GM19193 (cell line): Measurements from ENCODE around the gene GRIK2.

Experiments used
- POLR2A ChIP-seq: IDR thresholded peaks from 4 replicates; pipeline ENCODE4 v1.6.1; 2011; ENCODE audit not compliant: insufficient read depth, insufficient read length; ENCODE audit errors: extremely low read depth

Gene GRIK2

DNA sequence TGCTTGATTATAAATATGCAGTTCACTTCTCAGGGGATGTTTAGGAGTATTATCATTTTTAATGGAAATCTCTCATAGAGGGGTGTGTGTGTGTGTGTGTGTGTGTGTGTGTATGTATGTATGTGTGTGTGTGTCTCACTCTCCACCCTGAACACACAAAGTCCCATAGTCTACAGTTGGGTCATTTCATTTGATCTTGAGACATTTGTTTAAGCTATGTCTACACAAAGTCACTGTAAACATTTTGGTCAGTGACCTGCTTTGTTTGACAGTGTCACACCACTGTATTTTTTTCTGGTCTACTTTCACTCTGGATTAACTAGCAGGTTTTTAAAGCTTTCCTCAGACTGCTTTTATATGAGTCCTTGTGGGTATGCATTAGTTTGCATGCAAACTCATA lies 215.2 kb downstream of the GRIK2 start:
- no peak for TF ChIP-seq POLR2A

DNA sequence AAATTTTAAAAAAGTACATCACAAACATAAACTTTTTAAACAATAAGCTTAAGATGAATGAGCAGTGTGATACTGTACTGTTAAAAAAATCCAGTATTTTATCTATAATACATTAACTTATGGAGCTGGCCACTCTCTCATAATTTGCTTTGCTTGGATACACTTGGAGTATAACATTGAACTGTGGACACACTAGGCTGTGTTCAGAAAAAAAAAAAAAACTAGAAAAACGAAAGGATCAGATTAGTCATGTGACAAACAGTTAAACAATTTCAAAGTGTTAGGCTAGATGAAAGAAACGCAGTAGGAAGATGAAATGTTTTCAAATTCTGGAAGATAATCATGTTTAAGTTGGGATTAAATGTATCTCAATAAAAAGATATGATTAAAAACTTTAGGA lies 220.0 kb downstream of the GRIK2 start:
- TF ChIP-seq POLR2A: no peak

DNA sequence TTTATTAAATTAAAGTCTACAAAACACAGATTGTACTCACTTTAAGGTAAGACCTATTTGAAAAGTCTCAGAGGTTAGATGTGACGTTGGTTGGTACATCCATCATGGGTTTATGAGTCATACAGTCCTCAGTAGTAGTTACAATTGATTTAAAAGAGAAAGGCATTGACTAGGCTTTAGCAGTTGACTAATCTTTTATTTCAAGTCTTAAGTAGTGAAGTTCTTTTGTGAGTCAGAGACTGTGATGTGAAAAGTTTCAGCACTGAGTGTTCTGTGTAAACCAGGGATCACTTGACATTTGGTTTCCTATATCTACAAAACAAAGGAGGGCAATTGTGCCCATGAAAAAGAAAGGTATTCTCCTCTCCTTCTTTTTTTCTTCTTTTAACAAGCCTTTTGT lies 221.3 kb downstream of the GRIK2 start:
- TF ChIP-seq POLR2A: no peak

DNA sequence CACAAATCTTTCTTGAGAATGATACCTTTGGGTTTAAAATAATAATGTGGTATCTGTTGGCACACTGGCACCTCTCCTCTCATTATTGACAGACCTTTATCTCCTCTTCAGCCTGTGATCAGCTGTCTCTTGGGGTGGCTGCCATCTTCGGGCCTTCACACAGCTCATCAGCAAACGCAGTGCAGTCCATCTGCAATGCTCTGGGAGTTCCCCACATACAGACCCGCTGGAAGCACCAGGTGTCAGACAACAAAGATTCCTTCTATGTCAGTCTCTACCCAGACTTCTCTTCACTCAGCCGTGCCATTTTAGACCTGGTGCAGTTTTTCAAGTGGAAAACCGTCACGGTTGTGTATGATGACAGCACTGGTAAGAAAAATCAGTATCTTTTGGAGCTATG lies 232.8 kb downstream of the GRIK2 start:
- TF ChIP-seq POLR2A: no peak

DNA sequence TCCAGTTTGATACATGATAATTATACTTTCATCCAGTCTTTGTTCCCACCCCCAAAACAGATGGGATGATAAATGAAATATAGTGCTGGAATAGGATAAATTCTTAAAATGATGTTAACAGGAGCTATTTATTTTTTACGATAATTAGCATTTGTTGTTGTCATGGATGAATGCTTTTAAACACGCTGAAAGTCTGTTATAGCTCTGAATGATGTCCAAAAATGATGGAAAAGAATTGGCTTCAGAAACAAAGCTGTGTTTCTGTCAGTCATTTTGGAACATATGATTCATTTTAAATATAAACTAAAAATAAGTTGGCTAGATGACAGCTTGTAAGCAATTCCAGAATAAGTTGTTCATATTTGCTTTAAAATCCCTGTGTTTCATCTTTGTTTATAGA lies 237.4 kb downstream of the GRIK2 start:
- TF ChIP-seq POLR2A: no peak

DNA sequence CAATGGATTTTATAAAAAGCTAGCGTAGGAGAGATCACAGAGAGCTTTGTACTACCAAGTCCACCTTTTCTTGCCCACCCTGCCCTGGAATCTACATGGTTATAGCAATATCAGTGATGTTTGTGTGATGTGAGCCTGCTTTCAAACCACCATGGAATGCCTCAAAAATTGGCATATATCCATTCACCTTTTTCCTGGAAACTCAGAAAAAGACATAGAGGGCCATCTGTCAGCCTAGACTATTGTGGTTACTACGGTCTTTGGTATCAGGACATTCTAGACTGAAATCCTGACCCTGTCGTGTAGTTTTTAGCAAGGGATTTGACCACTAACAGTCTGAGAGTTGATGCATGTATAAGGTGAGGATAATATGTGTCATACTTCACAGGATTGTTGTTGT lies 239.6 kb downstream of the GRIK2 start:
- TF ChIP-seq POLR2A: no peak

DNA sequence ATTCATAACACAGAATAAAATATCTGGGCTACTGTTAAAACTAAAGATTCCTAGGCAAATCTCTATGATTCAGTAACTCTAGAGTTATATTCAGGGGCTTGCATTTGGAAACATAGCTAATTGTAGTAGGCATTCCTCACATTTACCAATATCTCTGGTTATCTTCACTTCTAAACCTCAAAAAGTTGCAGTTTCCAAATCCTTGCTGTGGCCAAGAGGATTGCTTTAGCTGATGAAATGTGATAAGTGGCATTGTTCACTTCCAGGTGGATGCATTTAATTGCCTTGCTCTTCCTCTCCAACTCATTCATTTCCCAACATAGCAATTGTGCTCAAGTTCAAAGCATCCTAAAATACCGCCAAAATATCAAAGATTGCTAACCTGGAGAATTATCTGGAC lies 246.6 kb downstream of the GRIK2 start:
- no peak for TF ChIP-seq POLR2A

DNA sequence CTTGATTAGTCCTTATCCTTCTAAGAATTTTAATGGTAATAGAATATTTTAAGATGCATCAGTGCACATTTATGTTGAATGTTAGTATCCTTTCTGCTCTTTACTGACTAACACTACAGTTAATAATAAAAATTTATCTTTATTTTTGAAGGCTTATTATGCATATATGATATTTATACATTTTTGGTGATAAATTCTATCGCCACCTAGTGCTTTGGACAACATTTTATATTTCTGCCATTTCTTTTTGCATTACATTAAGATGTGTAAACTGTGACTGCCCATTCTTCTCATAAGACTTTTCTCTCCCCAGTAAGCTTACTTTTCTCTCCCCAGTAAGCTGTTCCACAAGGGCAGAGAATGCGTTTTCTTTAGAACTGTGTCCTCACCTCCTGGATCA lies 252.3 kb downstream of the GRIK2 start:
- no peak for TF ChIP-seq POLR2A

DNA sequence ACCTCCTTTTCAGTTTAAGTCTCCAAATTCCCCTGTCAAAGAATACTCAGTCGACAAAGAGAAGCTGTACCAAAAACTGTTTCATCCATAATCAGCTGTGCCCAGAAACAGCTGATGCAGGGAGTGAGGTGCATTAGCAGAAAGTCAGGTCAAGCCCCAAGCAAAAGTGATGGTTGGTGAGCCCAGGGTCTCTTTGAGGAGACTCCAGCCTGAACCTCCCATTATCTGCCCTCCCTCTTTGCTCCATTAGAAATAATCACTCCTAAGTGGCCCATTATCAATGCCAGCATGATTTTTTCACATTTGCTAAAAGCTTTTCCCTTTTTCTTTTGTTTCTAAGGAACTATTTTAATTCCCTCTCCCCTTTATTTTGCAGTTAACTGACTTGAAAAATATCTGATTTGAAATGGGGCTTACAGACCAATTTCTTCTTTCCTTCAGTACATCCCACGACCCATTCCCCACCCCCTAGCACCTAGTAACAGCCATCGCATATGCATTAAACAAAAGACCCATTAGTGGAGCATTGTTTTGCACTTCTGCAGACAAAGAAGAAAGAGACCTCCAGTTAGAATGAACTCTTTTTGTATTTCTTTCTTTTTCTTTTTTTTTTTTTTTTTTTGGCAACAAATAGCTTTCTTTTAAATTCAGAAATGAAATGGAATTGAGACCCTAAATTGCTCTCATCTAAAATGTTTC lies 257.0 kb downstream of the GRIK2 start:
- no peak for TF ChIP-seq POLR2A

DNA sequence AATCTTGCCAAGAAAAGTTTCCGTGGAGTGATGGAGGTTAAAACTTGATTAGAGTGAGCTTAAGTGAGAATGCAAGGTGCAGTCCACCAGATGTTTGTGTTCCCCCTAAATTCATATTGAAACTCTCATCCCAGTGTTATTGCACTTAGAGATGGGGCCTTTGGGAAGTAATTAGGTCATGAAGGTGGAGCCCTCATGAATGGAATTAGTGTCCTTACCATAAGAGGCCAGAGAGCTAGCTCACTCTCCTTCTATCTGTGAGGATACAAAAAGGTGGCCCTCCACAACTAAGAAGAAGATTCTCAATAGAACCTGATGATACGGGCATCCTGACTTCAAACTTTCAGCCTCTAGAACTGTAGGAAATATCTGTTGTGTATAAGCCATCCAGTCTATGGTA lies 258.6 kb downstream of the GRIK2 start:
- no peak for TF ChIP-seq POLR2A

DNA sequence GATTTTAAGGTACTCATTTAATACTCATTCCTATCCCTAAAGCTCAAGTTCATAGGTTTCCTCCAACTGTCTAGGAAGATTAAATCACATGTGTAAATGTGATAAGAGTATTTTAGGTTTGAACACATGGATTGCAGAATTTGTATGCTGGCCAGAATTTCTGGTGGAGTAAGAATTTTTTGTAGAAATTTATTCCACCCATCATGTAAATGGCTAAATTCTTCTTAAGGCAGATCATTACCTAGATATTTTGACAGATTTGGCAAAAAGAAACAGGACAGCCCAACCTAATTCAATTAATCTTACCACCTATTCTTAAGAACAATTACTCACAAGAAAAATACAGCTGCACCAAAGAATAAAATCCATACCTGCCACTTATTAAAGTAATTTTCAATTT lies 261.6 kb downstream of the GRIK2 start:
- no peak for TF ChIP-seq POLR2A

DNA sequence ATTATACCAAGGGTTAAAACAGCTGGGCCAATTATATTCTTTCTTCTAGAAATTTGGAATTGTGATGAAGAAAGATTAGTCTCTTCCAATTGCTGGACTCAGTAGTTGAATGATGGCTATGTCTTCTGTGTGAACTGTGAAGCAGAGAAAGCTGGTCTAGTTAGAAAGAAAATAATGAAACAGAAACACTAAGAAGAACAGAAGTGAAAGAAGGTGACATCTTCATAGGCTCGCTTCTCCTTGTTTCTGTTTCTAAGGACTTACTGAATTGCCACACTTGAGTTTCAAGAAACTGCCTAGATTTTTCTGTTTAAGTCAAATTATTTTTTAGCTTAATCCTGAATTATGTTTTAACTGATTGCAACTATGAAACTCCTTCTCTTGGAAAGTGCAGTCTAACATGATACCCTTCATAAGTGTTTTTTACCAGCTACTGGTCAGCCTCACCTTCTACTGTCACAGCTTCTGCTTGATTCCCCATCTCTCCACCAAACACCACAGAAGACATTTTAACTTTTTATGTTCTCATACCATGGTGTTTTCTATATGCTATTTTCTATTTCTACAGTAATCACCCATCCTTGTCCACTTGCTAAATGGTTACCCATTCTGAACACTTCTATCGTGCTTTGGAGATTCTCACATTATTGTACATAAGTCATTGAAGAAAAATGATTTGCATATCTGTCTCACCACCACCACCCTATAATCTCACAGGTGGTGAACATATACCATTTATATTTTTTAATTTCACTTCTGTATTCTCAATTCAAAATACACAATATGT lies 268.8 kb downstream of the GRIK2 start:
- no peak for TF ChIP-seq POLR2A

DNA sequence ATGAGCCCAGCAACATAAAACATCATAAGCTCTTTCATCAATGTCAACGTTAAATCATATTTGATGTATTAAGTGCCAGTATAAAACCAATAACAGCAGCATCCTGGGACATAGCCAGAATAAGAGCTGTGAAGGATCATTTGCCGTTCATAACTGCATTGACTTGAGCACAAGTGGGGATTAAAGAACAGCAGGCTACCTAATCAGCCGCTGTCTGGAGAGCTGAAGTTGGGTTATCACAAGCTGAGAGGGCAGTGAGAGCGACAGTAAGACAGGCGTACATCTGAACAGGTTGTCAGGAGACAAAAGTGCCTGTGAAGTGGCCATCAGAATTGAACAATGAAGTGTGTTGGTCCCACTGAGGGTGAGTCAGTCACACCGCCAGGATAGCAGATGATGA lies 269.6 kb downstream of the GRIK2 start:
- TF ChIP-seq POLR2A: no peak

DNA sequence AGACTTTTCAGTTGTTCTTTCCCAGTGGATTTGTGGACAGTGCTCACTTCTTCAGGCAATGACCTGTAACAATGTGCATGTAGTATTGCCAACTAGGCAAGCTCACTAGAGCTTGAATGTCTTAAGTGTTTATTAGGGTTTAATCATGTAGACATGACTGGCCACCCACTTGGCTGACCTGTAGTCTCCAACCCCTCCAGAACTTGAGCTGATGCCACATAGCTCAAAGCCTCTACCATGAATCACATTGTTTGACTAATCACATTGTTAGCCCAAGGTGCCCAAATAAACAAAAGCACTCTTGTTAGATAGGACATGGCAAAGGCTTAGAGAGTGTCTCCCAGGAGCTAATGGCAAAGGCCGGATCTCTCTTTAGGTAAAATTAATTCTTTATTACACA lies 272.7 kb downstream of the GRIK2 start:
- TF ChIP-seq POLR2A: no peak

DNA sequence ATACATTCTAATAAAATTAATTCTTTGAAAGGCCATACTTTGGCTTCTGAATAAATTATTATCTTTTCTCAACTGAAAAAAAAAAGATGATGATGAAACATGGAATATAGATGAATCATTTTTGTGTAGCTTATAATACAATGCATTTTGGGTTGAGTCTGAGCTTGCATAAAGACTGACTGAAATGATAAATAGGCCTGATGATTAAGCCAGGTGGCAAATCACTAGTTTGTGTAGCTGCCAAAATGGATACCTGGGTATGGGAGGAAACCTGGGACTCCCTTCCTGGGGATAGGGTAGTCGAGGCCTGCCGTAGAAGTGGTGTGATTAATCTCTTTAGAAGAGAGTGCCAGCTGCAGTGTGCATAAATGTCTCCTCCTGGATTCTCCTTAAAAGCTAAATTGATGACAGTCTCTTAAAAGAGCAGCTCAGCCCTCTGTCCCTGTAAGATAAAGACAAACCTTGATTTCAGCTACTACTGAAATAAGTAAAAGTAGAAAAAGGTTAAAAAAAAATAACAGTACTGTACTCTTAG lies 275.1 kb downstream of the GRIK2 start:
- no peak for TF ChIP-seq POLR2A

DNA sequence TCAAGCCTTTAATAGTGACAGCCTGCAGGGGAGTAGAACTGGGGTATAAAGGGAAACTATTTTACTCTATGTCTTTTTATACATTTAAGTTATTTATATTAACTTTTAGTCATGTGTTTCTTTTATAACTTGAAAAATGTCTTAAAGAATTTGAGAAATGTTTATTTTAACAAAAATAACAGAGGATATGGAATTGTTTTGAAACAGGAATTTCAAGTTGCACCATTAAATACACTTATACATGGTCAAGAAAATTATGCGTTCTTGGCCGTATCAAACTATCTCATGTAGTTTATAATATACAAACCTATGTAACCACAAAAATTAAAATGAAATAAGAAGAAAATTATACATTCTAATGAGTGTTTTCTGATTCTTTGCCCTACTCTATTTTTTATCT lies 282.7 kb downstream of the GRIK2 start:
- TF ChIP-seq POLR2A: no peak
